HepG2 (cell line): ENCODE measurements around the gene BICDL2. TPM values are rescaled to one million over a fixed set of nuclear protein-coding genes. Genes with fewer than 3 reads are reported as not detected.

Source experiments
- ATM ChIP-seq: fragments of 450-650 bp; IDR thresholded peaks from 2 replicates; pipeline ENCODE4 v1.7.1; 2017; ENCODE audit warnings: mild to moderate bottlenecking, borderline replicate concordance
- CENPBD1 ChIP-seq: sonication (generic); formaldehyde crosslinking; IDR thresholded peaks from 2 replicates; pipeline ENCODE4 v1.8.0; 2022; ENCODE audit warnings: missing genetic modification reagents, low read depth, mild to moderate bottlenecking, borderline replicate concordance
- E2F2 ChIP-seq: sonication (generic); formaldehyde crosslinking; IDR thresholded peaks from 2 replicates; pipeline ENCODE4 v1.4.0; 2020; ENCODE audit warnings: missing genetic modification reagents, borderline replicate concordance
- EZH2 ChIP-seq: conservative IDR thresholded peaks from 2 replicates; pipeline ENCODE4 v1.6.1; 2012; ENCODE audit warnings: mild to moderate bottlenecking, low read depth, low read length, moderate library complexity
- GRHL1 ChIP-seq: sonication (generic); formaldehyde crosslinking; conservative IDR thresholded peaks from 2 replicates; pipeline ENCODE4 v1.8.0; 2022; ENCODE audit warnings: missing genetic modification reagents
- POGZ ChIP-seq: sonication (generic); formaldehyde crosslinking; IDR thresholded peaks from 2 replicates; pipeline ENCODE4 v1.4.0; 2020; ENCODE audit warnings: mild to moderate bottlenecking, missing genetic modification reagents
- RAD21 ChIP-seq: fragments of 450-650 bp; formaldehyde crosslinking; IDR thresholded peaks from 2 replicates; pipeline ENCODE4 v1.5.0; 2020; ENCODE audit warnings: mild to moderate bottlenecking
- RARA ChIP-seq: IDR thresholded peaks from 2 replicates; pipeline ENCODE4 v1.6.1; 2016; ENCODE audit warnings: missing genetic modification reagents, missing compliant biosample characterization
- RERE ChIP-seq: IDR thresholded peaks from 2 replicates; pipeline ENCODE4 v1.6.1; 2016; ENCODE audit warnings: low read depth, missing genetic modification reagents, missing compliant biosample characterization
- SIN3A ChIP-seq: IDR thresholded peaks from 2 replicates; pipeline ENCODE4 v1.6.1; 2011; ENCODE audit warnings: low read depth, mild to moderate bottlenecking, control low read depth, low read length, borderline replicate concordance
- SNAI1 ChIP-seq: sonication (generic); formaldehyde crosslinking; IDR thresholded peaks from 2 replicates; pipeline ENCODE4 v1.5.0; 2020; ENCODE audit warnings: mild to moderate bottlenecking, missing genetic modification reagents, borderline replicate concordance
- ZNF264 ChIP-seq: sonication (generic); formaldehyde crosslinking; IDR thresholded peaks from 2 replicates; pipeline ENCODE4 v1.4.0; 2020; ENCODE audit warnings: missing genetic modification reagents
- ZNF276 ChIP-seq: sonication (generic); formaldehyde crosslinking; IDR thresholded peaks from 2 replicates; pipeline ENCODE4 v1.4.0; 2020; ENCODE audit warnings: mild to moderate bottlenecking, low read depth, missing genetic modification reagents
- ZNF557 ChIP-seq: sonication (generic); formaldehyde crosslinking; IDR thresholded peaks from 2 replicates; pipeline ENCODE4 v1.4.0; 2020; ENCODE audit warnings: missing genetic modification reagents
- ZSCAN30 ChIP-seq: sonication (generic); formaldehyde crosslinking; IDR thresholded peaks from 2 replicates; pipeline ENCODE4 v1.5.0; 2020; ENCODE audit warnings: mild to moderate bottlenecking, missing genetic modification reagents
- polyA plus RNA-seq, 8 experiments: library from polyadenylated mRNA; depleted of rRNA in 3 of 8; stranded (reverse) in 7 of 8; unstranded in 1 of 8; fragments of >200 nt; fragmentation: Illumina TruSeq in 4 of 8; extraction: Trizol in 4 of 8; gene quantifications; 2 replicates each; pipeline versions ENCODE4 v1.2.1 to v1.2.3, GENCODE V29; 2011 to 2016; ENCODE audit warnings: low read depth in 4 of 8, missing spikeins in 1 of 8, mixed read lengths in 1 of 8; ENCODE audit not compliant: insufficient read depth in 1 of 8
- total RNA-seq, 5 experiments: library from RNA; depleted of rRNA; stranded (reverse); fragments of >200 nt; fragmentation: Illumina TruSeq; extraction: Trizol; gene quantifications; 2 replicates each; pipeline ENCODE4 v1.2.3, GENCODE V29; 2016; ENCODE audit warnings: low read depth in 1 of 5

Gene BICDL2
- total and polyA plus RNA-seq, 2 of the 13 experiments (the other 11 are each of a cell fraction or from before 2014, with no cell fraction given), result 0.12 TPM; not detected in 1

GRCh38 chr16:3065742-3066439 lies 29.1 kb upstream of the BICDL2 start (continued):
- TF ChIP-seq POGZ (no peak), GRHL1 (CRISPR knock-in tag) (no peak), ZNF557 (0 out of 2 replicates have a peak, but pooled peaks have one; percentile 21), SNAI1 (CRISPR knock-in tag) (0 out of 2 replicates have a peak, but pooled peaks have one; percentile 20), RARA (CRISPR knock-in tag) (no peak), ZSCAN30 (no peak), E2F2 (no peak), ZNF264 (CRISPR knock-in tag) (no peak), ZNF276 (peak; percentile 27), RERE (no peak), SIN3A (peak; percentile 15; the same call in 1 of the 2 replicates), RAD21 (no peak), EZH2 (no peak), ATM (no peak), CENPBD1 (CRISPR knock-in tag) (no peak)
